CD4-positive, alpha-beta T cell (primary cell): Measurements from ENCODE around the gene CDK17. TPM values are rescaled to one million over a fixed set of nuclear protein-coding genes. Genes with fewer than 3 reads are reported as not detected.

Source experiments
- ATAC-seq: fragments of 200-7000 bp; cut with Tn5 transposase; one replicate; pipeline ENCODE4 v1.10.0; 2022; ENCODE audit warnings: mild to moderate bottlenecking; ENCODE audit not compliant: poor library complexity
- CTCF ChIA-PET: fragments of 350-600 bp; sonication (Branson Sonifier 250); formaldehyde crosslinking; loops from one replicate; lab custom pipeline; 2021; ENCODE audit warnings: antibody characterized with exemption, inconsistent platforms; lab: Charles Lee
- POLR2A ChIA-PET: fragments of 350-600 bp; sonication (Branson Sonifier 250); formaldehyde crosslinking; loops from one replicate; lab custom pipeline; 2021; ENCODE audit warnings: antibody characterized with exemption, inconsistent platforms; lab: Charles Lee
- DNase-seq, 14 experiments: peaks; one replicate each; pipeline ENCODE4 v3.0.0-alpha.2; 2013 to 2020; ENCODE audit warnings: mixed read lengths in 2 of 14
- H3K27ac ChIP-seq, 2 donors: one replicate each; pipeline versions ENCODE4 v1.5.1 to v1.7.0; 2013; ENCODE audit warnings: low read length in 2 of 2, low read depth in 1 of 2, mild to moderate bottlenecking in 1 of 2
- H3K27me3 ChIP-seq, 2 experiments: 1 replicate in 1 of 2; 2 replicates in 1 of 2; pipeline versions ENCODE4 v1.6.1 to v1.7.0; 2013; ENCODE audit warnings: low read length in 2 of 2, control low read depth in 1 of 2, mild to moderate bottlenecking in 1 of 2, moderate library complexity in 1 of 2; ENCODE audit not compliant: insufficient read depth in 2 of 2, control insufficient read depth in 1 of 2
- H3K36me3 ChIP-seq: one replicate; pipeline ENCODE4 v1.6.1; 2013; ENCODE audit warnings: low read length, control low read depth; ENCODE audit not compliant: insufficient read depth
- H3K4me1 ChIP-seq: one replicate; pipeline ENCODE4 v1.6.1; 2013; ENCODE audit warnings: low read length, control low read depth; ENCODE audit not compliant: insufficient read depth
- H3K4me3 ChIP-seq: one replicate; pipeline ENCODE4 v1.5.1; 2013; ENCODE audit warnings: mild to moderate bottlenecking, low read length, moderate library complexity
- H3K9me3 ChIP-seq, 2 experiments: 1 replicate in 1 of 2; 2 replicates in 1 of 2; pipeline versions ENCODE4 v1.6.1 to v1.7.0; 2013; ENCODE audit warnings: low read length in 2 of 2, mild to moderate bottlenecking in 2 of 2, control low read depth in 1 of 2, moderate library complexity in 1 of 2; ENCODE audit not compliant: control insufficient read depth in 1 of 2, insufficient read depth in 1 of 2
- H3K27ac Mint-ChIP-seq: one replicate; pipeline ENCODE4 v1.8.0; 2020; ENCODE audit warnings: mixed read lengths
- H3K27me3 Mint-ChIP-seq: one replicate; pipeline ENCODE4 v1.8.0; 2021; ENCODE audit warnings: mixed read lengths
- H3K36me3 Mint-ChIP-seq: one replicate; pipeline ENCODE4 v1.8.0; 2021; ENCODE audit warnings: low read depth, mixed read lengths
- H3K4me1 Mint-ChIP-seq: one replicate; pipeline ENCODE4 v1.8.0; 2021; ENCODE audit warnings: low read depth, mixed read lengths
- H3K4me3 Mint-ChIP-seq: one replicate; pipeline ENCODE4 v1.8.0; 2020; ENCODE audit warnings: mild to moderate bottlenecking, mixed read lengths
- H3K9me3 Mint-ChIP-seq: one replicate; pipeline ENCODE4 v1.8.0; 2020; ENCODE audit warnings: mixed read lengths
- CTCF ChIP-seq: fragments of 200-600 bp; IDR thresholded peaks from one replicate; pipeline ENCODE4 v1.8.0; 2022; ENCODE audit warnings: antibody characterized with exemption, mild to moderate bottlenecking
- intact Hi-C, 2 experiments: fragments of 100-400 bp; cut with DNase I in 1 of 2; cut with micrococcal nuclease in 1 of 2; formaldehyde crosslinking; loops; one replicate each; pipeline versions ENCODE4 v1.15.1 to v1.9.0; 2023 to 2025; cut with DNase I, micrococcal nuclease
- total RNA-seq, 174 experiments: library from RNA in 2 of 174; stranded (reverse) in 2 of 174; gene quantifications; one replicate each; pipeline ENCODE4 v1.2.3 and lab custom pipeline; 2021 to 2026

The CDK17 gene
- total RNA-seq, 2 experiments from 2014 or later = 112 to 113 TPM

GRCh38 chr12:96368233-96368632, 32.0 kb downstream of the CDK17 start:
- Histone ChIP-seq H3K27ac (no peak overlapping the region), H3K9me3 (no peaks in the 10 kb centered on the region), H3K36me3 (no peaks in the 10 kb centered on the region), H3K27me3 (no peaks in the 10 kb centered on the region), H3K4me3 (no peak overlapping the region), H3K4me1 (peaks cover 24% of the 10 kb centered on the region)
- intact Hi-C loops = no loop called here
- H3K27me3 Mint-ChIP-seq = no peaks in the 10 kb centered on the region
- H3K36me3 Mint-ChIP-seq = peaks cover 20% of the 10 kb centered on the region
- no peak for TF ChIP-seq CTCF
- no peaks in the 10 kb centered on the region for H3K9me3 Mint-ChIP-seq
- peak overlapping the region; percentile 12 for H3K27ac Mint-ChIP-seq
- H3K4me3 Mint-ChIP-seq = peak overlapping the region; percentile 62
- CTCF ChIA-PET = interaction anchor here (0.9 kb wide), 1 partner anchor 13 kb away, joined by 3 read pairs; no protein-coding TSS in a partner anchor
- DNase-seq (no peak), ATAC-seq (no peak)
- peaks cover 91% of the 10 kb centered on the region for H3K4me1 Mint-ChIP-seq
- POLR2A ChIA-PET = interaction anchor here (1.0 kb wide), 1 partner anchor 20 kb away, joined by 4 read pairs; no protein-coding TSS in a partner anchor

- no peaks in the 10 kb centered on the region for H3K27me3 Mint-ChIP-seq
- no peaks in the 10 kb centered on the region for H3K9me3 Mint-ChIP-seq
- H3K36me3 Mint-ChIP-seq = peaks cover 20% of the 10 kb centered on the region
- ChIA-PET CTCF (interaction anchor here (1.0 kb wide), 1 partner anchor 10 kb away, joined by 3 read pairs; no protein-coding TSS in a partner anchor), POLR2A (interaction anchor here (1.4 kb wide), 1 partner anchor 34 kb away, joined by 4 read pairs; the partner anchor contains the start of gene CDK17)
- Histone ChIP-seq H3K27ac (no peak overlapping the region), H3K4me3 (no peak overlapping the region), H3K4me1 (peaks cover 23% of the 10 kb centered on the region), H3K36me3 (no peaks in the 10 kb centered on the region), H3K9me3 (no peaks in the 10 kb centered on the region), H3K27me3 (no peaks in the 10 kb centered on the region)
- peaks cover 91% of the 10 kb centered on the region for H3K4me1 Mint-ChIP-seq
- intact Hi-C loops = no loop called here
- H3K4me3 Mint-ChIP-seq = no peak overlapping the region
- DNase-seq = no peak
- ATAC-seq = no peak
- no peak for TF ChIP-seq CTCF
- H3K27ac Mint-ChIP-seq = no peak overlapping the region
These were observed 33.9 kb downstream of the CDK17 start for GRCh38 chr12:96366381-96366654.

- H3K4me1 ChIP-seq = peaks cover 26% of the 10 kb centered on the region
- H3K4me3 ChIP-seq = no peak overlapping the region
- H3K9me3 Mint-ChIP-seq = no peaks in the 10 kb centered on the region
- peaks cover 20% of the 10 kb centered on the region for H3K36me3 Mint-ChIP-seq
- no peaks in the 10 kb centered on the region for H3K27me3 Mint-ChIP-seq
- H3K27ac ChIP-seq = no peak overlapping the region
- no peaks in the 10 kb centered on the region for H3K27me3 ChIP-seq
- ChIA-PET POLR2A (interaction anchor here (0.9 to 1.4 kb wide), 2 partner anchors 12 to 34 kb away, joined by 3 to 4 read pairs; partner anchors contain the start of gene CDK17), CTCF (interaction anchor here (0.9 to 1.3 kb wide), 3 partner anchors 10 to 123 kb away, joined by 3 read pairs; partner anchors contain the start of gene CFAP54)
- H3K9me3 ChIP-seq = no peaks in the 10 kb centered on the region
- TF ChIP-seq CTCF = no peak
- no peak overlapping the region for H3K27ac Mint-ChIP-seq
- H3K4me1 Mint-ChIP-seq = peaks cover 91% of the 10 kb centered on the region
- intact Hi-C loops = no loop called here
- DNase-seq = no peak
- no peak overlapping the region for H3K4me3 Mint-ChIP-seq
- H3K36me3 ChIP-seq = no peaks in the 10 kb centered on the region
- no peak for ATAC-seq
These were observed 34.4 kb downstream of the CDK17 start for GRCh38 chr12:96365604-96366380.
